Fibroblast of lung (primary cell): ENCODE data around the gene CRABP1. TPM values are rescaled to one million over a fixed set of nuclear protein-coding genes. Genes with fewer than 3 reads are reported as not detected.

ENCODE experiments used
- DNase-seq, 2 donors: peaks; one replicate each; pipeline versions ENCODE4 v3.0.0 to v3.0.0-alpha.2; 2010; ENCODE audit warnings: low read depth in 2 of 2
- H2AFZ ChIP-seq: 2 replicates; pipeline ENCODE4 v1.5.1; 2012; ENCODE audit warnings: low read length, control low read depth, inconsistent platforms
- H3K27ac ChIP-seq: 2 replicates; pipeline ENCODE4 v1.5.1; 2011; ENCODE audit warnings: low read length, control low read depth; ENCODE audit not compliant: insufficient read depth
- H3K27me3 ChIP-seq: 2 replicates; pipeline ENCODE4 v1.5.1; 2011; ENCODE audit warnings: mild to moderate bottlenecking, low read length; ENCODE audit not compliant: control insufficient read depth, insufficient read depth
- H3K36me3 ChIP-seq: 2 replicates; pipeline ENCODE4 v1.5.1; 2011; ENCODE audit warnings: low read length; ENCODE audit not compliant: control insufficient read depth, insufficient read depth
- H3K4me1 ChIP-seq: 2 replicates; pipeline ENCODE4 v1.5.1; 2011; ENCODE audit warnings: low read length; ENCODE audit not compliant: control insufficient read depth, insufficient read depth; ENCODE audit errors: extremely low read depth
- H3K4me2 ChIP-seq: 2 replicates; pipeline ENCODE4 v1.5.1; 2011; ENCODE audit warnings: low read length, control low read depth; ENCODE audit not compliant: insufficient read depth; ENCODE audit errors: extremely low read depth
- H3K4me3 ChIP-seq, 4 experiments: fragments of 200-600 bp in 1 of 4; sonication (generic) in 1 of 4; replicated peaks in 1 of 4; 2 replicates each; pipeline ENCODE4 v1.5.1; 2011 to 2016; ENCODE audit warnings: low read length in 4 of 4, low read depth in 3 of 4, mild to moderate bottlenecking in 3 of 4, control low read depth in 2 of 4, inconsistent platforms in 1 of 4, mixed read lengths in 1 of 4; ENCODE audit not compliant: insufficient read depth in 1 of 4; ENCODE audit errors: control extremely low read depth in 1 of 4
- H3K79me2 ChIP-seq: 2 replicates; pipeline ENCODE4 v1.5.1; 2012; ENCODE audit warnings: mild to moderate bottlenecking, low read length, inconsistent platforms; ENCODE audit not compliant: control insufficient read depth, insufficient read depth
- H3K9ac ChIP-seq: 2 replicates; pipeline ENCODE4 v1.5.1; 2011; ENCODE audit warnings: mild to moderate bottlenecking, low read length, control low read depth; ENCODE audit not compliant: insufficient read depth
- H3K9me3 ChIP-seq: 2 replicates; pipeline ENCODE4 v1.5.1; 2012; ENCODE audit warnings: low read depth, low read length; ENCODE audit not compliant: control insufficient read depth, insufficient read depth
- H4K20me1 ChIP-seq: 2 replicates; pipeline ENCODE4 v1.5.1; 2011; ENCODE audit warnings: low read length; ENCODE audit not compliant: control insufficient read depth, insufficient read depth; ENCODE audit errors: extremely low read depth
- EZH2 ChIP-seq: IDR thresholded peaks from 2 replicates; pipeline ENCODE4 v1.5.1; 2012; ENCODE audit warnings: low read length, control low read depth, mild to moderate bottlenecking; ENCODE audit errors: missing control alignments
- polyA plus RNA-seq, 2 donors: library from polyadenylated mRNA; depleted of rRNA in 1 of 2; stranded (reverse) in 1 of 2; unstranded in 1 of 2; fragments of >200 nt; gene quantifications; 2 replicates each; pipeline ENCODE4 v1.2.1, GENCODE V29; 2011 to 2012; ENCODE audit warnings: missing spikeins in 1 of 2
- total RNA-seq: library from RNA; depleted of rRNA; stranded (reverse); fragments of >200 nt; gene quantifications from 2 replicates; pipeline ENCODE4 v1.2.1, GENCODE V29; 2014
- TF ChIP-seq, protein P1 (sequence below), 2 donors: IDR thresholded peaks in 1 of 2; conservative IDR thresholded peaks in 1 of 2; 1 replicate in 1 of 2; 2 replicates in 1 of 2; pipeline ENCODE4 v1.5.1; 2011 to 2012; ENCODE audit warnings: low read length in 2 of 2, control low read depth in 1 of 2, inconsistent platforms in 1 of 2, low read depth in 1 of 2, mild to moderate bottlenecking in 1 of 2

The CRABP1 gene
- total and polyA plus RNA-seq, 2 donors (not counting 1 experiment from before 2014, with no cell fraction given) = not detected

DNA sequence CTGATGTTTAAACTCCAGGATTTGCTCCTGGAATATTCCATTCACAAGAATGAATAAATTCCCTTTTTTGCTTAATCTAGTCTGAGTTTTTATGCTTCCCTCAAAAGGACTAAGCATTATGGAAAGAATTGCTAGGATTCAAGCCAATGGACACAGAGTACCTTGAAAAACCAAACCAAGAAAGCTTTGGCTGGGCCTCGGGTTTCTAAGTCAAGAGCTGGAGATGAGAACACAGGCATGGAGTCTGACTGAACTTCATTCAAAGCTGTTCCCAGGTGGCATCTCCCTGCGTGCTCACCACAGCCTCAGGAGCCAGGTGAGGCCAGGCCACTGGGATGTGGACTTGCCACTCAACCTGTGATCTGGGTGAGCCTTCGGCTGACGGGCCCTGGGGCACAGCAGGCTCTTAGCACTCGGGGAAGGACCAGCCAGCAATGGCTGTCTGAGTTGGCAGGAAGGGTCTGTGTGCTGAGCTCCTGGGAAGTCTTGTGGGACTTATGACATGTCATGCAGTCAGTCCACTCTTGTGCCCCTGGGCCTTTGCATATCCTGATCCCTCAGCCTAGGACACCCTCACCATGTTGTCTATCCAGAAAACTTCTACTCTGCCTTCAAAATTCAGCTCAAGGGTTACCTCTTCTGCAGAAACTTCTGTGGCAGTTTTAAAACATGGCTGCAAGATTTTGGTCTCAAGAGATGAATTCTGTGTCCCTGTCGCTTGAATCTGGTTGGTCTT is 21.8 kb downstream of the CRABP1 start:
- H3K9ac ChIP-seq = no peak overlapping the region
- TF ChIP-seq EZH2 = no peak
- TF ChIP-seq, protein P1, sequence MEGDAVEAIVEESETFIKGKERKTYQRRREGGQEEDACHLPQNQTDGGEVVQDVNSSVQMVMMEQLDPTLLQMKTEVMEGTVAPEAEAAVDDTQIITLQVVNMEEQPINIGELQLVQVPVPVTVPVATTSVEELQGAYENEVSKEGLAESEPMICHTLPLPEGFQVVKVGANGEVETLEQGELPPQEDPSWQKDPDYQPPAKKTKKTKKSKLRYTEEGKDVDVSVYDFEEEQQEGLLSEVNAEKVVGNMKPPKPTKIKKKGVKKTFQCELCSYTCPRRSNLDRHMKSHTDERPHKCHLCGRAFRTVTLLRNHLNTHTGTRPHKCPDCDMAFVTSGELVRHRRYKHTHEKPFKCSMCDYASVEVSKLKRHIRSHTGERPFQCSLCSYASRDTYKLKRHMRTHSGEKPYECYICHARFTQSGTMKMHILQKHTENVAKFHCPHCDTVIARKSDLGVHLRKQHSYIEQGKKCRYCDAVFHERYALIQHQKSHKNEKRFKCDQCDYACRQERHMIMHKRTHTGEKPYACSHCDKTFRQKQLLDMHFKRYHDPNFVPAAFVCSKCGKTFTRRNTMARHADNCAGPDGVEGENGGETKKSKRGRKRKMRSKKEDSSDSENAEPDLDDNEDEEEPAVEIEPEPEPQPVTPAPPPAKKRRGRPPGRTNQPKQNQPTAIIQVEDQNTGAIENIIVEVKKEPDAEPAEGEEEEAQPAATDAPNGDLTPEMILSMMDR (conservative IDR thresholded peaks at IDR 0.05 in 1 of 2, IDR thresholded peaks at IDR 0.05 in 1 of 2; ENCODE audit: low read depth in 1 of 2, low read length in 2 of 2) = no peak

GRCh38 chr15:78362716-78363380 is 22.7 kb downstream of the CRABP1 start:
- no peak overlapping the region for H2AFZ ChIP-seq
- no peaks in the 10 kb centered on the region for H3K9me3 ChIP-seq
- no peaks in the 10 kb centered on the region for H3K79me2 ChIP-seq
- no peaks in the 10 kb centered on the region for H3K36me3 ChIP-seq
- H3K4me1 ChIP-seq = no peaks in the 10 kb centered on the region
- TF ChIP-seq, protein P1 (conservative IDR thresholded peaks at IDR 0.05 in 1 of 2, IDR thresholded peaks at IDR 0.05 in 1 of 2; ENCODE audit: low read depth in 1 of 2, low read length in 2 of 2) = no peak
- TF ChIP-seq EZH2 = no peak
- H3K4me2 ChIP-seq = no peak overlapping the region
- no peak for DNase-seq
- H3K4me3 ChIP-seq = no peak overlapping the region
- no peaks in the 10 kb centered on the region for H4K20me1 ChIP-seq
- no peak overlapping the region for H3K27ac ChIP-seq
- H3K27me3 ChIP-seq = no peaks in the 10 kb centered on the region
- H3K9ac ChIP-seq = no peak overlapping the region

More for the DNA sequence above, 21.8 kb downstream of the CRABP1 start:
- Histone ChIP-seq H3K79me2 (no peaks in the 10 kb centered on the region), H3K9me3 (no peaks in the 10 kb centered on the region), H3K4me1 (no peaks in the 10 kb centered on the region), H3K27ac (no peak overlapping the region), H3K4me3 (no peak overlapping the region), H3K4me2 (no peak overlapping the region), H2AFZ (no peak overlapping the region), H3K36me3 (no peaks in the 10 kb centered on the region), H3K27me3 (no peaks in the 10 kb centered on the region), H4K20me1 (no peaks in the 10 kb centered on the region)
- DNase-seq = no peak

DNA sequence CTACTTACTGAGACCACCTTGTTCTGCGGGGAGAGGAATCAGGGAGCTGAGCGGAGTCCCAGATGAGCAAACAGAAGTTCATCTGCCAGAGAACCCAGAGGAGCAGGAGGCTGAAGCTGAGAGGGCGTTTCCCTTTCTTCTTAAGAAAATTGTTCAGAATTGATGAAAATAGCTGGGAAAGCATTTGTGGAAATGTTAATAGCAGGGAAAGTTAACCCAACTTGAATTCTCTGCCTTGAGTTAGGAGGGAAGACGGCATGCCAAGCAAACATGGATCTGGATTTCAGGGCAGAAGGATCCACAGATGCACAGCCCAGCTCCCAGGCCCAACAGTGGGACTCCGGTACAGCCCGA is 23.2 kb downstream of the CRABP1 start:
- H3K9me3 ChIP-seq = no peaks in the 10 kb centered on the region
- no peaks in the 10 kb centered on the region for H3K36me3 ChIP-seq
- no peaks in the 10 kb centered on the region for H3K4me1 ChIP-seq
- no peak overlapping the region for H3K4me2 ChIP-seq
- no peaks in the 10 kb centered on the region for H3K79me2 ChIP-seq
- no peak overlapping the region for H3K27ac ChIP-seq
- DNase-seq = no peak
- H3K27me3 ChIP-seq = no peaks in the 10 kb centered on the region
- TF ChIP-seq EZH2 = no peak
- TF ChIP-seq, protein P1 (conservative IDR thresholded peaks at IDR 0.05 in 1 of 2, IDR thresholded peaks at IDR 0.05 in 1 of 2; ENCODE audit: low read depth in 1 of 2, low read length in 2 of 2) = no peak
- H3K4me3 ChIP-seq = no peak overlapping the region
- H2AFZ ChIP-seq = no peak overlapping the region
- no peaks in the 10 kb centered on the region for H4K20me1 ChIP-seq
- no peak overlapping the region for H3K9ac ChIP-seq
